Measurements from ENCODE around the gene IQSEC2.

The IQSEC2 gene

DNA sequence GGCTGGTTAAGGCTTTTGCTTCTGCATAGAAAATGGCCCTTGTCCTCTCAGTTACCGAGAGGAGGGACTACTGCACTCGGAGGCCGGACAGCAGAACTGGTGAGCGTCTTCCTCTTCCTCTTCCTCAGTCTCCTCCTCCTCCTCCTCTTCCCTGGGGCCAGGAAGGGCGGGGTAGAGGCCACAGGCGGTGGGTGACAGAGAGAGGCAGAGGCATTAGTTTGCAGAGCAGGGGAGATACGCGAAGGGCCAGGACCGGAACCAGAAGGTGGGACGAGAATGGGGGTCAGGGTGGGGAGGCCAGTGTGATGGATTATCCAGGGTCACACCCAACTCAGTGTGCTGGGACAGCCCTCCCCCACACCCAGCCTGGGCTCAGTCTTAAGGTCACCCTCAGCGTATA lies 14.5 kb downstream of the IQSEC2 start:
- no peak for DNase-seq

DNA sequence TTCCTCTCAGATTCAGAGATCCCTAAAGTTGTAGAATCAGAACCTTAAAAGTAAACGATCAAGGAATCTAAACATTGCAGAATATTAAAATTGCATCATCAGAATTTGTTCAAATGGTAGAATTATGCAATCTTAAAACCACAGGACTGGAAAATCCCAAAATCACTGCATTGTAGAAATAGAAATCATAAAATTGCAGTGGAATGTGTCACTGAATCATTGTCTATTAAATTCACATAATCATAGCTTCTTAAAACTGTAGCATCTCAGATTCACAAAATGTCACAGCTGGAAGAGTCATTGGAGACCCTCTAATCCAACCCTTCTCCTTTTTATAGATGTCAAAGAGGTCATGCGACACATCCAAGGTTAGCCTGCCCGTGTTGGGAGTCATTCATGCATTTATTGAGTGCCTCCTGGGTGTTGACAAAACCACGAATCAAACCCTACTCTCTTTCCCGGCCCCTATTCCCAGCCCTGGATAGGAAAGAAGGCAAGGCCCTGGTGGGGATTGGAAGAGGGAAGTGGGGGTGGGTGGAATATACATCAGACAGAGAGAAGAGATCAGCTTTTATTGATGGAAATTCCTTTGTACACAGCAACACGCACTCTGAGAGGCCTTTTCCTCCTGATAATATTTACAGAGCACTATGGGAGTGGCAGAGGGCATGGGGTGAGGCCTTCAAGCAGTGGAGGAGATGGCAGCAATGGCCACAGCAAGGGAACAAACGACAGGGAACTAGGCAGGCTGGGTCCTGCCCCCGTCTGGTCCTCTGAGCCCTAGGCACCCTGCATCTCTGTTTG lies 15.4 kb downstream of the IQSEC2 start:
- no peak for DNase-seq

- DNase-seq: no peak
These were observed 17.7 kb downstream of the IQSEC2 start for GRCh38 chrX:53263597-53264094.

- DNase-seq: no peak
These were observed 18.4 kb downstream of the IQSEC2 start for GRCh38 chrX:53262918-53263394.

GRCh38 chrX:53262189-53262917 lies 19.0 kb downstream of the IQSEC2 start:
- DNase-seq: no peak

- no peak for DNase-seq
These were observed 19.9 kb downstream of the IQSEC2 start for GRCh38 chrX:53261355-53261972.

- DNase-seq: no peak
These were observed 20.5 kb downstream of the IQSEC2 start for GRCh38 chrX:53260836-53261235.

- no peak for DNase-seq
These were observed 23.5 kb downstream of the IQSEC2 start for GRCh38 chrX:53257670-53258423.

- DNase-seq: no peak
These were observed 24.2 kb downstream of the IQSEC2 start for GRCh38 chrX:53257166-53257565.

- DNase-seq: no peak
These were observed 24.8 kb downstream of the IQSEC2 start for GRCh38 chrX:53256446-53257041.

DNA sequence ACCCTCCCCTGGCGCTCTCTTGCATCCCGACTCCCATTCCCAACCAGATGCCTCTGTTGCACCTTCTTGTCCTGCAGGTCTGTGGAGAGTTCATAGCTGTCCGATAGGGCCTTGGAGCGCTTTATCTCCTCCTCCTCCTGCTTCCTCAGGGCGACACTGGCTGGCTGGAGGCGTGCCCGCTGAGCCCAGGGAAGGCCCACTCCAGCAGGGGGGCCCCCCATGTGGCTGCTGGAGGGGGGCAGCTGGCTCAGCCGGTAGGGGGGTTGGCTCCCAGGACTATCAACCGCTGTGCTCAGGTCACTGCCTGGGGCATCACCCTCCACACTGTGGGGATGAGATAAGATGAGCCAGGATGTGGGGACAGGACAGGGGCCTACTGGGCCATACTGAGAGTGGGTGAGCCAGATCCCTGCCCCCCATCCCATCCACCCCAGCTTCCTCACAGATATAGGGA lies 25.6 kb downstream of the IQSEC2 start:
- DNase-seq: no peak

- no peak for DNase-seq
These were observed 26.6 kb downstream of the IQSEC2 start for GRCh38 chrX:53254570-53255461.

DNA sequence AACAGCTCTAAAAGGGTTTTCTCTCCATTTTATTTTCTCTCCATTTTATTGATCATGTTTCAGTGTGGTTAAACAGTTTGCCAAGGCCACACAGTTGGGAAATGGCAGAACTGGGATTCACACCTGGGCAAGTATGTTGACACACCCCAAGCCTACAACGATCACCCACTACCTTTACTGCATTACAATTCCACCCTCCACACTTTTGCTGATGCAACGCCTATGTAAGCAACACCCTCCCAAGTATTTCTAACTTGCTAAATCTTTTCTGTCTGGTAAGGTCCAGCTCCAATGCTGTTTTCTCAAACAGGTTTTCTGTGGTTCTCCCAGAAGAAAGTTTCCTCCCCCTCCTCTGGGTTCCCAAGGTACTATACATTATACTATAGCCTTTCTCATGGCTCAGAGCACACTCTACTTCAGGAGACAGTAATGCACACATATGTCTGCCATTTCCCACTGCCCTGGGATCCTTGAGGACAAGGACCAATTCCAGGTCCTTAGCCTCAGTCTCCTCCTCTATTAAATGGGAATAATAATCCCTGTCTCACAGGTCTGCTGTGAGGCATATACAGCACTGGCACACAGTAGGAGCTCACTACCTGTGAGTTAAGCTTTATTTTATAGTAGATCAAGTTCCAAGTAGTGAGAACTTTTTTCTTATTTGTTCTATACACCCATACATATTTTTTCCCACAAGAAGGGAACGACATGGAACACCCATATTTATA lies 27.9 kb downstream of the IQSEC2 start:
- DNase-seq: no peak

DNA sequence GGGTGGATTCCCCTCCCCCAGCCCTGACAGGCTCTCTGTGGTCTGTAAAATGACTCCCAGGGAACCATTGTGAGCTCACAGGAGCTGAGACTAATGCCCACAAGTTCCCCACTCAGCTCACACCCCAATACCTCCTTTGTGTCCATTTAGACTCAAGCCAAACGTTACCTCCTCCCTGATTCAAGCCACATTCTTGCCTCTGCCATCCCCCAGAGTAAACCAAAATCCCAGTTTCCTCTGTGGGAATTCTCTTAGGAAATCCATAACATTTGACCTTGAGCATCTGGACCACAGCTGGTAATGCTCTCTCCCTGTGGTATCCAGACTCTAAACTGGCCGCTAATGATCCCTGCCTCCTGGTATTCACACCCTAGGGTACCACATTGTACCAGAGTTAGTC lies 30.1 kb downstream of the IQSEC2 start:
- DNase-seq: no peak

DNA sequence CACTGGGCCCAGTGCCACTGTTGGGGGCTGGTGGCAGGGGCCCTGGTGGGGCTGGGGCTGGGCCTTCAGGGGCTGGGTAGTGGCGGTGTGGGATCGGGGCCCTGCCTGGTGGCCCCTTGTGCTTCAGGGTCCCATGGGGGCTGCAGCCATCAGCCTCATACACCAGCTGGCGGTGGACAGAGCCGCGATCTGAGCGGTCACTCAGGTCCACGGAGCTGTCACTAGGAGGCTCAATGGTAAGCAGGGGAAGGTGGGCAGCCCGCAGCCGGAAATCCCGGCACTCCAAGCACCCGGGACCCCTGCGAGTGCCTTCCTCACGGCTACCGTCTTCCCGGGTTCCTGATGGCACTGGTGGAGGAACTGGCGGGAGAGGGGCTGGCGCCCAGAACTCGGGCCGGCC lies 30.8 kb downstream of the IQSEC2 start:
- no peak for DNase-seq

- DNase-seq: no peak
These were observed 31.9 kb downstream of the IQSEC2 start for GRCh38 chrX:53249408-53250042.

DNA sequence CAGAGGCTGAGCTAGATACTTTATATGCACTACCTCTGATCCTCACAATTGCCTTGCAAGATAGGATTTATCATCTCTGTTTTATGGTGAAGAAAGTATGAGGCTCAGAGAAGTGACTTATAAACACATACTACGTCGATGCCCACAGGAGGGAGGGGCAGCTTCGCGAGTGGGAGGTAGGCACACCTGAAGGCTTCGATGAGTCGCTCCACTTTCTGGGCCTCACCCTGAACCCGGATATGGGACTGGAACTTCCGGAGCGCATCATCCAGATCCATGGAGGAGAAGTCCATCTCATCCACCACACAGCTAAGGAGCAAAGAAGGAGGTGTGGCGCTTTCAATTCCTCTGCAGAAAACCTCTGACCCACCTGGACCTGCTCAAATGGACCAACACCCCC lies 33.5 kb downstream of the IQSEC2 start:
- DNase-seq: no peak

DNA sequence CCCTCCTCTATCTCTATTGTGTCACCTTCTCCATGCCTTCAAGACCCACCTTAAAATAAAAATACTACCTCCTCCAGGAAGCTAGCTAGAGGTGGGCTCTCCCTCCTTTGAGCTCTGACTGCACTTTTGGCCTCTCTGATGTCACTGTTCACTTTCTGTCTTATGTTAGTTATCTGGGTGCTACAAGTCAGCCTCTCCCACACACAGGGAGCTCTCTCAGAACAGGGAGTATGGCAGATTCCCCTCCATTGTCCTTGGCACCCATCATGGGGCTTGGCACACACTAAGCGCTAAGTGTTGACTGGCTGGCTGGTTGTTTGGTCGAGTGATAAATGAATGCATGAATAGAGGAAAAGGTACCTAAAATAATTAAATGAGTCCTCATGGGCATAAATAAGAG lies 35.2 kb downstream of the IQSEC2 start:
- no peak for DNase-seq

GRCh38 chrX:53244610-53245009 lies 36.8 kb downstream of the IQSEC2 start:
- DNase-seq: no peak

DNA sequence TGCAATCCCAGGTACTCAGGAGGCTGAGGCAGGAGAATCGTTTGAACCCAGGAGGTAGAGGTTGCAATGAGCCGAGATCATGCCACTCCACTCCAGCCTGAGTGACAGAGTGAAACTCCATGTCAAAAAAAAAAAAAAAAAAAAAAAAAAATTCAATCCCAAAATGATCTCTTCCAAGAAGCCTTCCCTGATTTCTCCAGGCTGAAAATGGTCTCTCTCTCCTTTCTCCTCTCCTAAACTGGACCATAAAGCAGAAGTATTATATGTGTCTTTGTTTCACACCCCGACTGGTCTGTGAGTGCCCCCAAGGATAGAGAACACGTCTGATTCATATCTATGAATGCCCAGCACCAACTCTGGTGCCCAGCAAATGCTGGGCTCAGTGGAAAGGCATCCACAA lies 39.1 kb downstream of the IQSEC2 start:
- DNase-seq: no peak

All from NCI-H524 treated with DMSO at 0.1 percent for 48 hours (cell line).